Breast epithelium (tissue), 4 donors: ENCODE data around the gene ERC1. TPM values are rescaled to one million over a fixed set of nuclear protein-coding genes. Genes with fewer than 3 reads are reported as not detected.
A peak's percentile ranks its signal among the peaks of the same experiment; 100 is the strongest.

Experiments used
- DNase-seq, 2 donors: peaks; one replicate each; pipeline ENCODE4 v3.0.0-alpha.2; 2019; ENCODE audit warnings: low spot score in 2 of 2
- H3K27ac ChIP-seq, 2 donors: fragments of 200-600 bp; sonication (generic) in 1 of 2; one replicate each; pipeline ENCODE4 v1.5.1; 2016 to 2019; ENCODE audit warnings: mild to moderate bottlenecking in 1 of 2
- H3K27me3 ChIP-seq, 2 donors: fragments of 200-600 bp; sonication (generic) in 1 of 2; one replicate each; pipeline versions ENCODE4 v1.5.1 to v1.6.0; 2017 to 2019; ENCODE audit warnings: control low read depth in 1 of 2, mild to moderate bottlenecking in 1 of 2
- H3K36me3 ChIP-seq: fragments of 200-600 bp; one replicate; pipeline ENCODE4 v1.5.1; 2019
- H3K4me1 ChIP-seq, 2 donors: fragments of 200-600 bp; sonication (generic); one replicate each; pipeline ENCODE4 v1.5.1; 2016 to 2019; ENCODE audit warnings: control low read depth in 1 of 2
- H3K4me3 ChIP-seq, 3 donors: fragments of 200-600 bp; sonication (generic); 1 replicate in 2 of 3; 2 replicates in 1 of 3; pipeline ENCODE4 v1.5.1; 2016 to 2019; ENCODE audit warnings: mild to moderate bottlenecking in 3 of 3, moderate library complexity in 2 of 3
- H3K9me3 ChIP-seq, 2 donors: fragments of 200-600 bp; sonication (generic) in 1 of 2; one replicate each; pipeline ENCODE4 v1.5.1; 2016 to 2019; ENCODE audit warnings: control low read depth in 1 of 2
- CTCF ChIP-seq, 3 donors: fragments of 450-650 bp; IDR thresholded peaks; one replicate each; pipeline ENCODE4 v1.5.1; 2016 to 2017; ENCODE audit warnings: antibody characterized with exemption in 3 of 3, mild to moderate bottlenecking in 3 of 3, moderate library complexity in 3 of 3
- POLR2A ChIP-seq: fragments of 450-650 bp; IDR thresholded peaks from one replicate; pipeline ENCODE4 v1.6.1; 2016; ENCODE audit warnings: antibody characterized with exemption, mild to moderate bottlenecking, moderate library complexity
- POLR2AphosphoS5 ChIP-seq, 3 donors: sonication (generic); formaldehyde crosslinking; IDR thresholded peaks; one replicate each; pipeline ENCODE4 v1.6.1; 2017; ENCODE audit warnings: antibody characterized with exemption in 3 of 3
- intact Hi-C: fragments of 100-400 bp; cut with DNase I; formaldehyde crosslinking; loops from one replicate; pipeline ENCODE4 v1.15.1; 2023; ENCODE audit warnings: low total_unique reads
- total RNA-seq, 3 donors: library from RNA; depleted of rRNA; stranded (reverse); fragments of >200 nt; gene quantifications; one replicate each; pipeline ENCODE4 v1.1.0, GENCODE V29; 2016

The ERC1 gene
- total RNA-seq, 3 donors from 2014 or later, result 47.4 to 63.4 (median 52.8) TPM

- peak overlapping the region; percentile 36 to 78 (median 58) for H3K4me3 ChIP-seq
- intact Hi-C loops, result no loop called here
- peaks cover 0 to 8% of the 10 kb centered on the region in 2 donors for H3K4me1 ChIP-seq
- H3K27ac ChIP-seq, result peak overlapping the region; percentile 15 to 32
- peaks cover 9 to 38% of the 10 kb centered on the region in 2 donors for H3K27me3 ChIP-seq
- H3K36me3 ChIP-seq, result no peaks in the 10 kb centered on the region
- TF ChIP-seq POLR2AphosphoS5 (IDR thresholded peaks at IDR 0.05), result no peak
- TF ChIP-seq CTCF (IDR thresholded peaks at IDR 0.05), result no peak
- TF ChIP-seq POLR2A, result no peak
- H3K9me3 ChIP-seq, result no peaks in the 10 kb centered on the region
- peak in 1 of 2 donors; percentile 48 for DNase-seq
Observed at GRCh38 chr12:1531153-1531653, 540.2 kb downstream of the ERC1 start.

GRCh38 chr12:1531654-1532374 lies 540.8 kb downstream of the ERC1 start:
- intact Hi-C loops, result no loop called here
- Histone ChIP-seq H3K4me1 (peaks cover 0 to 8% of the 10 kb centered on the region in 2 donors), H3K4me3 (peak overlapping the region; percentile 36 to 78 (median 58)), H3K27me3 (peaks cover 9 to 41% of the 10 kb centered on the region in 2 donors), H3K9me3 (no peaks in the 10 kb centered on the region), H3K27ac (peak overlapping the region; percentile 15 to 32), H3K36me3 (no peaks in the 10 kb centered on the region)
- peak in 1 of 2 donors; percentile 44 for DNase-seq
- TF ChIP-seq POLR2AphosphoS5 (IDR thresholded peaks at IDR 0.05) (no peak), CTCF (IDR thresholded peaks at IDR 0.05) (no peak), POLR2A (no peak)

- peaks cover 9 to 41% of the 10 kb centered on the region in 2 donors for H3K27me3 ChIP-seq
- no peak overlapping the region for H3K4me3 ChIP-seq
- no peaks in the 10 kb centered on the region for H3K9me3 ChIP-seq
- TF ChIP-seq CTCF (IDR thresholded peaks at IDR 0.05), result no peak
- no peak overlapping the region for H3K27ac ChIP-seq
- H3K36me3 ChIP-seq, result no peaks in the 10 kb centered on the region
- H3K4me1 ChIP-seq, result peaks cover 0 to 8% of the 10 kb centered on the region in 2 donors
- intact Hi-C loops, result no loop called here
- DNase-seq, result peak in 1 of 2 donors; percentile 19
Observed at GRCh38 chr12:1532375-1533165, 541.5 kb downstream of the ERC1 start.

GRCh38 chr12:1533205-1533601 lies 542.2 kb downstream of the ERC1 start:
- Histone ChIP-seq H3K27ac (no peak overlapping the region), H3K4me1 (peaks cover 0 to 8% of the 10 kb centered on the region in 2 donors), H3K4me3 (peak overlapping the region in 1 of 3 donors; percentile 27), H3K27me3 (peaks cover 9 to 41% of the 10 kb centered on the region in 2 donors), H3K36me3 (no peaks in the 10 kb centered on the region), H3K9me3 (no peaks in the 10 kb centered on the region)
- TF ChIP-seq POLR2A (no peak), POLR2AphosphoS5 (IDR thresholded peaks at IDR 0.05) (no peak), CTCF (IDR thresholded peaks at IDR 0.05) (no peak)
- intact Hi-C loops, result no loop called here
- DNase-seq, result no peak
